Panc1 (cell line): ENCODE data around the gene C19orf47. TPM values are rescaled to one million over a fixed set of nuclear protein-coding genes. Genes with fewer than 3 reads are reported as not detected.

Experiments
- ATAC-seq: fragments of 200-7000 bp; cut with Tn5 transposase; 2 replicates; pipeline ENCODE4 v1.9.1; 2020; ENCODE audit warnings: mild to moderate bottlenecking, moderate library complexity
- BruUV-seq: library from RNA; stranded (reverse); fragments of 400-500 nt; replicated peaks from 2 replicates; lab custom pipeline; 2021; lab: Mats Ljungman, UMichigan
- CTCF ChIA-PET: fragments of 300-600 bp; sonication (Branson Sonifier 250); formaldehyde crosslinking; loops from one replicate; lab custom pipeline; 2022; ENCODE audit warnings: antibody characterized with exemption; lab: Charles Lee
- POLR2A ChIA-PET: fragments of 300-600 bp; sonication (Branson Sonifier 250); formaldehyde crosslinking; loops from one replicate; lab custom pipeline; 2022; ENCODE audit warnings: antibody characterized with exemption; lab: Charles Lee
- DNase-seq: peaks from one replicate; pipeline ENCODE4 v3.0.0-alpha.2; 2010; ENCODE audit warnings: low read depth, low spot score
- H3K27ac ChIP-seq: 2 replicates; pipeline ENCODE4 v1.5.1; 2011; ENCODE audit warnings: mild to moderate bottlenecking, low read length, inconsistent platforms
- H3K27me3 ChIP-seq: fragments of 200-500 bp; sonication (Bioruptor generic); 2 replicates; pipeline ENCODE4 v1.6.0; 2014; ENCODE audit warnings: low read length, inconsistent platforms; ENCODE audit not compliant: control insufficient read depth, insufficient read depth
- H3K36me3 ChIP-seq: fragments of 200-500 bp; sonication (Bioruptor generic); 2 replicates; pipeline ENCODE4 v1.5.1; 2014; ENCODE audit warnings: inconsistent platforms, mild to moderate bottlenecking, low read length, moderate library complexity; ENCODE audit not compliant: control insufficient read depth, insufficient read depth
- H3K4me1 ChIP-seq: 2 replicates; pipeline ENCODE4 v1.5.1; 2011; ENCODE audit warnings: inconsistent platforms, mild to moderate bottlenecking, low read length, moderate library complexity; ENCODE audit not compliant: control insufficient read depth, insufficient read depth
- H3K4me3 ChIP-seq, 2 experiments: 2 replicates each; pipeline ENCODE4 v1.5.1; 2011 to 2012; ENCODE audit warnings: low read depth in 2 of 2, low read length in 2 of 2, mild to moderate bottlenecking in 2 of 2, inconsistent platforms in 1 of 2, moderate library complexity in 1 of 2
- H3K9me3 ChIP-seq: fragments of 200-500 bp; sonication (Bioruptor generic); 2 replicates; pipeline ENCODE4 v1.5.1; 2014; ENCODE audit warnings: low read depth, mild to moderate bottlenecking, inconsistent platforms, low read length, moderate library complexity; ENCODE audit not compliant: control insufficient read depth, insufficient read depth
- CTCF ChIP-seq: fragments of 450-650 bp; IDR thresholded peaks from 2 replicates; pipeline ENCODE4 v1.5.1; 2017; ENCODE audit warnings: mild to moderate bottlenecking
- POLR2AphosphoS5 ChIP-seq: IDR thresholded peaks from 2 replicates; pipeline ENCODE4 v1.6.1; 2012; ENCODE audit warnings: mild to moderate bottlenecking, low read depth, low read length, moderate library complexity
- REST ChIP-seq, 2 experiments: IDR thresholded peaks; 2 replicates each; pipeline ENCODE4 v1.6.1; 2011 to 2012; ENCODE audit warnings: low read depth in 2 of 2, control low read depth in 1 of 2, low read length in 1 of 2, mild to moderate bottlenecking in 1 of 2, moderate library complexity in 1 of 2; ENCODE audit not compliant: insufficient read depth in 1 of 2
- SIN3A ChIP-seq: IDR thresholded peaks from 2 replicates; pipeline ENCODE4 v1.6.1; 2012; ENCODE audit warnings: low read depth, mild to moderate bottlenecking, low read length, moderate library complexity, borderline replicate concordance; ENCODE audit not compliant: insufficient read depth
- TCF7L2 ChIP-seq: IDR thresholded peaks from 2 replicates; pipeline ENCODE4 v1.6.1; 2011; ENCODE audit warnings: mild to moderate bottlenecking, low read depth, low read length, inconsistent platforms
- in situ Hi-C: cut with HindIII; loops from 2 replicates; pipeline ENCODE4 v1.10.0; 2016; ENCODE audit warnings: low sequenced_read_pairs, low pct_unique_long_range_greater_than_20kb
- intact Hi-C: fragments of 100-400 bp; cut with micrococcal nuclease; formaldehyde crosslinking; loops from one replicate; pipeline ENCODE4 v1.10.0; 2022; ENCODE audit not compliant: unreplicated experiment
- total RNA-seq: library from RNA; stranded (reverse); gene quantifications from one replicate; pipeline ENCODE4 v1.2.1, GENCODE V29; 2021; ENCODE audit not compliant: unreplicated experiment

The C19orf47 gene
- total RNA-seq, 1 experiment from 2014 or later: 29.0 TPM

GRCh38 chr19:40300668-40301067, 47.5 kb downstream of the C19orf47 start:
- H3K27me3 ChIP-seq: peaks cover 12% of the 10 kb centered on the region
- intact Hi-C loops: no loop called here
- CTCF ChIA-PET: interaction anchor here (0.6 to 2.1 kb wide), 6 partner anchors 17 to 195 kb away, joined by 3 to 7 read pairs (median 4); no protein-coding TSS in a partner anchor
- ATAC-seq (no peak), DNase-seq (no peak)
- no peak overlapping the region for H3K4me3 ChIP-seq
- no peaks in the 10 kb centered on the region for H3K36me3 ChIP-seq
- H3K27ac ChIP-seq: no peak overlapping the region
- POLR2A ChIA-PET: interaction anchor here (0.5 to 1.2 kb wide), 9 partner anchors 10 to 1717 kb away, joined by 3 to 7 read pairs (median 3); partner anchors contain the start of gene AKT2
- in situ Hi-C loops: loop anchor here (5.0 to 10.0 kb wide), 7 partner anchors 38 to 1776 kb away; partner anchors contain the start of gene ZNF780A
- TF ChIP-seq SIN3A: no peak
- TF ChIP-seq TCF7L2: no peak
- no peak for TF ChIP-seq REST (IDR thresholded peaks at IDR 0.05; ENCODE audit: insufficient read depth in 1 of 2, low read depth in 2 of 2, low read length in 1 of 2)
- no peak for TF ChIP-seq POLR2AphosphoS5
- TF ChIP-seq CTCF: no peak
- no TSS peak for BruUV-seq
- no peaks in the 10 kb centered on the region for H3K9me3 ChIP-seq
- H3K4me1 ChIP-seq: no peaks in the 10 kb centered on the region

- BruUV-seq: no TSS peak
- H3K4me1 ChIP-seq: no peaks in the 10 kb centered on the region
- intact Hi-C loops: no loop called here
Observed at GRCh38 chr19:40298026-40298425, 50.2 kb downstream of the C19orf47 start.

More at GRCh38 chr19:40298026-40298425, 50.2 kb downstream of the C19orf47 start:
- ATAC-seq: no peak
- Histone ChIP-seq H3K4me3 (no peak overlapping the region), H3K27me3 (peaks cover 4% of the 10 kb centered on the region; the same call in 1 of the 2 replicates), H3K9me3 (no peaks in the 10 kb centered on the region), H3K27ac (no peak overlapping the region), H3K36me3 (no peaks in the 10 kb centered on the region)
- ChIA-PET CTCF (interaction anchor here (0.6 to 3.2 kb wide), 29 partner anchors 7 to 956 kb away, joined by 3 to 36 read pairs (median 5); partner anchors contain the start of genes AKT2 and SAMD4B), POLR2A (interaction anchor here (0.5 to 2.1 kb wide), 16 partner anchors 11 to 1629 kb away, joined by 3 to 13 read pairs (median 6); partner anchors contain the start of gene AKT2)
- TF ChIP-seq TCF7L2: no peak
- no peak for TF ChIP-seq REST (IDR thresholded peaks at IDR 0.05; ENCODE audit: insufficient read depth in 1 of 2, low read depth in 2 of 2, low read length in 1 of 2)
- no peak for TF ChIP-seq SIN3A
- TF ChIP-seq POLR2AphosphoS5: no peak
- TF ChIP-seq CTCF: no peak
- DNase-seq: no peak
- in situ Hi-C loops: loop anchor here (10.0 kb wide), 1 partner anchor 1753 kb away; no protein-coding TSS in a partner anchor
